GM12874 (cell line): ENCODE measurements around the gene ATF4.

Experiments
- TF ChIP-seq, protein P1 (sequence below): IDR thresholded peaks from 2 replicates; pipeline ENCODE4 v1.5.1; 2011; ENCODE audit warnings: low read depth, mild to moderate bottlenecking, control low read depth, low read length, moderate library complexity; ENCODE audit not compliant: insufficient read depth

Gene ATF4

GRCh38 chr22:39482768-39483167, 37.6 kb upstream of the ATF4 start:
- TF ChIP-seq, protein P1, sequence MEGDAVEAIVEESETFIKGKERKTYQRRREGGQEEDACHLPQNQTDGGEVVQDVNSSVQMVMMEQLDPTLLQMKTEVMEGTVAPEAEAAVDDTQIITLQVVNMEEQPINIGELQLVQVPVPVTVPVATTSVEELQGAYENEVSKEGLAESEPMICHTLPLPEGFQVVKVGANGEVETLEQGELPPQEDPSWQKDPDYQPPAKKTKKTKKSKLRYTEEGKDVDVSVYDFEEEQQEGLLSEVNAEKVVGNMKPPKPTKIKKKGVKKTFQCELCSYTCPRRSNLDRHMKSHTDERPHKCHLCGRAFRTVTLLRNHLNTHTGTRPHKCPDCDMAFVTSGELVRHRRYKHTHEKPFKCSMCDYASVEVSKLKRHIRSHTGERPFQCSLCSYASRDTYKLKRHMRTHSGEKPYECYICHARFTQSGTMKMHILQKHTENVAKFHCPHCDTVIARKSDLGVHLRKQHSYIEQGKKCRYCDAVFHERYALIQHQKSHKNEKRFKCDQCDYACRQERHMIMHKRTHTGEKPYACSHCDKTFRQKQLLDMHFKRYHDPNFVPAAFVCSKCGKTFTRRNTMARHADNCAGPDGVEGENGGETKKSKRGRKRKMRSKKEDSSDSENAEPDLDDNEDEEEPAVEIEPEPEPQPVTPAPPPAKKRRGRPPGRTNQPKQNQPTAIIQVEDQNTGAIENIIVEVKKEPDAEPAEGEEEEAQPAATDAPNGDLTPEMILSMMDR: no peak

GRCh38 chr22:39486951-39487825, 33.2 kb upstream of the ATF4 start:
- TF ChIP-seq, protein P1: no peak

GRCh38 chr22:39487826-39488520, 32.4 kb upstream of the ATF4 start:
- TF ChIP-seq, protein P1: no peak

- TF ChIP-seq, protein P1: no peak
Observed at GRCh38 chr22:39488563-39489083, 31.7 kb upstream of the ATF4 start.

GRCh38 chr22:39489094-39490068, 31.0 kb upstream of the ATF4 start:
- TF ChIP-seq, protein P1: no peak

GRCh38 chr22:39490135-39490798, 30.1 kb upstream of the ATF4 start:
- TF ChIP-seq, protein P1: no peak
